Epithelial cell of esophagus (primary cell): ENCODE data around the gene PIGR.

Experiments used
- DNase-seq: peaks from one replicate; pipeline ENCODE4 v3.0.0; 2010; ENCODE audit warnings: low read depth
- H3K4me3 ChIP-seq: 2 replicates; pipeline ENCODE4 v1.5.1; 2011; ENCODE audit warnings: mild to moderate bottlenecking, low read length, control low read depth
- TF ChIP-seq, protein P1 (sequence below): IDR thresholded peaks from 2 replicates; pipeline ENCODE4 v1.5.1; 2011; ENCODE audit warnings: low read depth, mild to moderate bottlenecking, low read length, control low read depth, inconsistent platforms; ENCODE audit not compliant: insufficient read depth; ENCODE audit errors: missing control alignments

PIGR gene

DNA sequence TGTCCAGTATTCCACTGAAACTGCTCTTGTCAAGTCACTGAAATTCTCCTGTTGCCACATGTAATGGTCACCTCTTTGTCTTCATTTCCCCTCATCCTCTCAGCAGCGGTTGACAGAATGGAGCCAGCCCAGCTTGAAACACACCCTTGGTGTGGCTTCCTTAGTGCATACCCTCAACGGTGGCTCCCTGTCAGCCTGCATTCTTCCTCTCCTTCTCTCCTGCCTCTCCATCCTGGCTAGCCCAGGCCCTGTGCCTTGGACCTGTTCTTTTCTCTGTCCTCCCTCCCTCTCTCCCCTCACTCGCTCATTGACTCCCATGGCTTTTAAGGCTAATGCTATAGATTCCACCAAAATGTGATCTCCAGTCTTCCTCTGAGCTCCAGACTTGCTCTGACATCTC, 28.2 kb downstream of the PIGR start:
- H3K4me3 ChIP-seq: no peak overlapping the region
- DNase-seq: no peak
- TF ChIP-seq, protein P1, sequence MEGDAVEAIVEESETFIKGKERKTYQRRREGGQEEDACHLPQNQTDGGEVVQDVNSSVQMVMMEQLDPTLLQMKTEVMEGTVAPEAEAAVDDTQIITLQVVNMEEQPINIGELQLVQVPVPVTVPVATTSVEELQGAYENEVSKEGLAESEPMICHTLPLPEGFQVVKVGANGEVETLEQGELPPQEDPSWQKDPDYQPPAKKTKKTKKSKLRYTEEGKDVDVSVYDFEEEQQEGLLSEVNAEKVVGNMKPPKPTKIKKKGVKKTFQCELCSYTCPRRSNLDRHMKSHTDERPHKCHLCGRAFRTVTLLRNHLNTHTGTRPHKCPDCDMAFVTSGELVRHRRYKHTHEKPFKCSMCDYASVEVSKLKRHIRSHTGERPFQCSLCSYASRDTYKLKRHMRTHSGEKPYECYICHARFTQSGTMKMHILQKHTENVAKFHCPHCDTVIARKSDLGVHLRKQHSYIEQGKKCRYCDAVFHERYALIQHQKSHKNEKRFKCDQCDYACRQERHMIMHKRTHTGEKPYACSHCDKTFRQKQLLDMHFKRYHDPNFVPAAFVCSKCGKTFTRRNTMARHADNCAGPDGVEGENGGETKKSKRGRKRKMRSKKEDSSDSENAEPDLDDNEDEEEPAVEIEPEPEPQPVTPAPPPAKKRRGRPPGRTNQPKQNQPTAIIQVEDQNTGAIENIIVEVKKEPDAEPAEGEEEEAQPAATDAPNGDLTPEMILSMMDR: no peak

- no peak for DNase-seq
- TF ChIP-seq, protein P1: no peak
- no peak overlapping the region for H3K4me3 ChIP-seq
These were observed 30.1 kb downstream of the PIGR start for GRCh38 chr1:206916000-206916709.

DNA sequence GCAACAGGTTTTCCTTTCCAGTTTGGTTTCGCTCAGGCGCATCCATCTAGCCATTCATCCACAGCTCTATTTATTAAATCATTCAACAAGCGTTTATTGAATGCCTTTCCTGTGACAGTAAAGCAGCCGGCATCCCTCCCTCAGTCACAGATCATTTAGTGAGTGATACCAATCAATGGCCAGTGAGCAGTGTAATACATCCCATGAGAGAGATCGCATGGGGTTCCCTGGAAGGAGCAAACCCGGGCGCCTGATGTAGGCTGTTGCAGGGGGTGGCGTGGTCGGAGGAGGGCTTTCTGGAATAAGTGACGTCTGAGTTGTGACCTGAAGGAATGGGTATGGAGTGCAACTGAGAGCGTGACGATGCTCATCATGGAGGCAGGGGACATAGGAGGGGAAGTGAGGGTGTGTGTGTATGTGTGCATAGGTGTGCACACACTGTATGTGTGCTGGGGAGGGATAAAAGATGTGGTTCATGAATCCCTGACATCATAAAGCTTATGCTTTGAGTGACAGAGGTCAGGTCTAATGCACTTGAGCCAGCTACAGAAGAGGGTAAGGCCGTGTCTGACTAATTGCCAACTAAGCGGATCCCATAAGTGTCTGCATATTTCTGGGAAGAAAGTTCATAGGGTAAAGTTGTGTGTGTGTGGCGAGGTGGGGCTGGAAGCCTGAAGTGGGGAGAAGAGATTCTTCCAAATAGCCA, 31.1 kb downstream of the PIGR start:
- H3K4me3 ChIP-seq: no peak overlapping the region
- TF ChIP-seq, protein P1: no peak
- DNase-seq: no peak

GRCh38 chr1:206913766-206914537, 32.3 kb downstream of the PIGR start:
- TF ChIP-seq, protein P1: no peak
- no peak for DNase-seq
- no peak overlapping the region for H3K4me3 ChIP-seq

GRCh38 chr1:206912445-206913095, 33.7 kb downstream of the PIGR start:
- peak; percentile 76 for DNase-seq
- TF ChIP-seq, protein P1: peak; percentile 86

GRCh38 chr1:206911064-206911663, 35.1 kb downstream of the PIGR start:
- TF ChIP-seq, protein P1: peak; percentile 75
- DNase-seq: peak; percentile 77
- H3K4me3 ChIP-seq: no peak overlapping the region

More at GRCh38 chr1:206912445-206913095, 33.7 kb downstream of the PIGR start:
- H3K4me3 ChIP-seq: no peak overlapping the region
